GM12892 (cell line): ENCODE data around the gene SNED1.

ENCODE experiments used
- DNase-seq: peaks from one replicate; pipeline ENCODE4 v3.0.0; 2011; ENCODE audit not compliant: insufficient read length
- FAIRE-seq: peaks from 2 replicates; lab custom pipeline; 2011; peaks lifted over from hg19 to GRCh38; lab: Jason Lieb, UNC
- POLR2A ChIP-seq: IDR thresholded peaks from 2 replicates; pipeline ENCODE4 v1.6.1; 2011; ENCODE audit warnings: low read depth, low read length, control low read depth
- POLR2AphosphoS5 ChIP-seq: IDR thresholded peaks from 2 replicates; pipeline ENCODE4 v1.6.1; 2011; ENCODE audit warnings: low read depth, low read length, control low read depth
- TAF1 ChIP-seq: IDR thresholded peaks from 2 replicates; pipeline ENCODE4 v1.6.1; 2011; ENCODE audit warnings: low read depth, mild to moderate bottlenecking, control low read depth, low read length, borderline replicate concordance

Gene SNED1

DNA sequence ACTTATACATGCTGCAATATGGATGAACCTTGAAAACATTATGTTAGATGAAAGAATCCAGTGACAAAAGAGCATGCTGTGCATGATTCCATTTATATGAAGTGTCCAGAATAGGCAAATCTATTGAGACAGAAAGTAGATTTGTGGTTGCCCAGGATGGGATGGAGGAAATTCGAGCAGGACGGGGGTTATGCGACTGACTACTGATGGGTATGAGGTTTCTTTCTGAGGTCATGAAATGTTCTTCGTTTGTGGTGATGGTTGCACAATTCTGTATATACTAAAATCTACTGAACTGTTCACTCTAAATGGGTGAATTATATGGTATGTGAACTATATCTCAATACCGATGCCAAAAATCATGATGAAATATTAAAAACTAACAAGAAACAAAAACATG is 122.6 kb downstream of the SNED1 start:
- FAIRE-seq = no peak
- no peak for TF ChIP-seq POLR2A
- no peak for TF ChIP-seq POLR2AphosphoS5
- no peak for DNase-seq

DNA sequence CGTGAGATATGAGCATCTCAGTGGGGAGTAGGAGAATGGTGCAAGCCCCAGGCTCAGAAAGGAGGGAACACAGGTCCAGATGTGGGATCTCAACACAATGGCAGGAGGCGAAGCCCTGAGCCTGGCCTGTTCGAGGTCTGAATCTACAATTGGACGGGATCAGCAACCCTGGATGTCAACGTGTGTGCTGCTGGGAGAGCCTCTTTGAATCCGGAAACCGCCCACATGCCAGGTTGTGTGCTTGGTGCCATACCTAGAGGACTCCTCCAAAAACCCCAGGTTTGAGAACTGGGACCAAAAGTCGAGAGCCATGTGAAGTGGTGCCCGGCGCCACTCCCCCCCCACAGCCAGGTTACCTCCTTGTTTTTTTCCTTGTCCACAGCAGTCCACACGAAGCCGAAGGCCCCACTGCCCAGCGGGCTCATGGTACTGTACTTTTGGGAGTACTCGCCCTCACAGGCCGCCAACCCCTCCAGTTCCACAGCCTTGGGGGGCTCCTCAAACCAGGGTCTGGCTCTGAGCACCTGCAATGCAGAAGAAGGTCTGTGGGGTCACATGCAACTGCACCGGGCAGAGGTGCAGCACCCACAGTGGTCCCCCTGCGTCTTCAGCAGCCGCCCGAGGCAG is 124.1 kb downstream of the SNED1 start:
- no peak for FAIRE-seq
- no peak for DNase-seq
- TF ChIP-seq POLR2A = no peak
- TF ChIP-seq TAF1 = no peak
- no peak for TF ChIP-seq POLR2AphosphoS5

DNA sequence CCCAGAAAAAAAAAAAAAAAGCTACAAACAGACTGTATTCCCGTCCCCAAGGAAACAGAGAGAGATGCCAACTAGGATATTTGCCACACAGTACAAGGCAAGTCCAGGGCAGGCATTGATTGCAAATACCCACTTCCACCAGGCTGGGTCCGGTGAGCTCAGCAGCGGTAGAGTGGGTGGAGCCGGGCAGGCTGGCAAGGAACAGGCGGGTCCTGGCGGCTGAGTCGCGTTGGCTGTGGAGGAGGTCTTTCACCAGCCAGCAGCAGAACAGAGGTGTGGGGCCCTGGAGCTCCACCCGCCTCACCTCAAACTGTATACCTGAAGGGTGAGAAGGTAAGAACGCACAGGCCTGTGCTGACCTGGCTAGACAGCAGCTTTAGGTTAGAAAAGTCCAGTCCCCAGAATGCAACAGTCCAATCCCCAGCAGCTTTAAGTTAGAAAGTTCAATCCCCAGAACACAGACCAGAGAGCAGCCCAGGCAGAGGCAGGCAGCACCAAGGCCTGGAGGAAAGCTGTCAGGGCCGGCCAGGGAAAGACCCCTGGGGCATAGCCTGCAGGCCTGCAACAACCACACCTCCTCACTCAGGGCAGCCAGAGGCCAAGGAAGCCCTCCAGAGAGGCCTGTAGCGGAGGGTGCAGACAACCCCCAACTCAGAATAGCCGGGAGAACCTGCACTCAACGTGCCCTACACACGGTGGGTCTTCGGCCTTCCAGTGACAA is 125.6 kb downstream of the SNED1 start:
- TF ChIP-seq TAF1 (no peak), POLR2AphosphoS5 (no peak), POLR2A (no peak)
- DNase-seq = no peak
- no peak for FAIRE-seq

- FAIRE-seq = no peak
- TF ChIP-seq POLR2AphosphoS5 = no peak
- no peak for TF ChIP-seq TAF1
- no peak for TF ChIP-seq POLR2A
- DNase-seq = no peak
Measured at GRCh38 chr2:241125626-241126025, 127.2 kb downstream of the SNED1 start.

DNA sequence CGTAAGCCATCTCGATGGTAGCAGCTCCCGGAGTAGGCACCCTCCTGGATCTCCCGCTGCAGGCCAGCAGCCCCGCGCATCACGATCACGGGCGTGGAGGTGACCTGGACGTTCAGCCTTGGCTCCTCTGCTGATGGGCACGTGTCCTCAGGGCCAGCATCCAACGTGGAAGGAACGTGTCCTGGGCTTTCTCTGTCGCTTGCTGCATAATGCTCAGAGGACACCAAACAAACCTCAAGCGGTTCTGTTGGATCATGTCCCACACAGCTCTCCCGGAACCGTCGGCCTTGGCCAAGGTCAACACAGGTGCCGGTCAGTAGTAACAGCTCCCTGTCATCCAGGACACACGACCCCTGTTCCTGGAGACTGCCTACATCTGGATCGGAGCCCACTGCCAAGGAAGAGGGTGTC is 127.8 kb downstream of the SNED1 start:
- FAIRE-seq = no peak

DNA sequence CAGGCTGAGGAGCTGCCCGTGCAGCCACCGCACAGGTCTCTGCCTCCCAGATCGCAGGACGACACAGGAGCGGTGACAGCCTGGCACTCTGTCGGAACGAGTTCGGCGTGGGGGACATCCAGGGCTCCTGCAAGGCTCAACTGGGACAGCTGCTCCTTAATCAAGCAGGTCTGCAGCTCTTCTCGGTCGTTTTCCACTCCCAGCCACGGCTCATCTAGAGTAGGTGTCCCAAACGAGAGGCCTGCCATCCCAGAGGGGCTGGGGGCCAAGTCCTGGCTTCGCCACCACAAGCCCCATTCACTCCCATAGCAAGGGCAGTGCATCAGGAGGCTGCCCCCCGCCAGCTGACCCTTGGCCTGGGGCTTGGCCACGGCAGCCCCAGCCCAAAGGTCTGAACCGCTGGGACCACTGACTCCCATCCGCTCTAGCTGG is 128.4 kb downstream of the SNED1 start:
- FAIRE-seq = no peak

More for the DNA sequence above, 127.8 kb downstream of the SNED1 start:
- DNase-seq = no peak
- TF ChIP-seq POLR2AphosphoS5 (no peak), TAF1 (no peak), POLR2A (no peak)

GRCh38 chr2:241128266-241128665 is 129.8 kb downstream of the SNED1 start:
- DNase-seq (no peak), FAIRE-seq (no peak)
- TF ChIP-seq TAF1 (no peak), POLR2AphosphoS5 (no peak), POLR2A (no peak)

More for the DNA sequence above, 128.4 kb downstream of the SNED1 start:
- no peak for DNase-seq
- TF ChIP-seq POLR2AphosphoS5 (no peak), TAF1 (no peak), POLR2A (no peak)

DNA sequence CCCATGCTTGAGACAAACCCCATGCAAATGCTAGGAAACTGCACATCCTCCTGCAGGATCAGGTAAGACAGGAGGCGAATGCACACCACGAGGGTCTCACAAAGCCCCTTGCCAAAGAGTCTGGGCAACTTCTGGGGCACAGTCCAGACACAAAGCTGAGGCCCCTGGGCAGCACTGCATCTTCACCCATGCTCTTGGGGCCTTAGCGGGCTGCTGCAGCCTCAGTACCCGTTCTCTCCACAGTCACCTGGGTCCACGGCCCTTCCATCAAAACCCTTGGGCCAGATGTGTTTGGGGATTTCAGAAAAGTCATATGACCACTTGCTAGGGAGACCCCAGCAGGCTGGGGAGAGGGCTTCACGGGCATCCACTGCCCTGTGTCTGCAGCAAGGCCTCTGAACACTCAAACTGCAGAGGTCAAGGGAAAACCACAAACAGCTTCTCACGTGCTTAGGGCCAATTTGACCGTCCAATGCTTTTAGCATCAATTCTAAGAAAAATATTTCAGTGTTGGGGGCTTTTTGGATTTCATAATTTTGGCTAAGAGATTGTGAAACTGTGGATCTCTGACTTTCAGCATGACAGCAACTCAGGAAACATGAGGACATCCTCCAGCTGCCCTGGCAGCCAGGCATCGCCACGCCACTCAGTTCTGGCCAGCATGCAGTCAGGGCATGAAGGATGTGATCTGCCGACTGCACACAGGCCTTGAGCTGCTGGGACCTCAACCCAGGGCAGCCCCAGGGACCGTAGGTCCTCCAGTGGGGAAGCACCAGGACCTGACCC is 130.9 kb downstream of the SNED1 start:
- no peak for DNase-seq
- TF ChIP-seq TAF1 = no peak
- peak; percentile 63 for TF ChIP-seq POLR2AphosphoS5
- TF ChIP-seq POLR2A = peak; percentile 50; the same call in 1 of the 2 replicates
- peak; percentile 86 for FAIRE-seq

DNA sequence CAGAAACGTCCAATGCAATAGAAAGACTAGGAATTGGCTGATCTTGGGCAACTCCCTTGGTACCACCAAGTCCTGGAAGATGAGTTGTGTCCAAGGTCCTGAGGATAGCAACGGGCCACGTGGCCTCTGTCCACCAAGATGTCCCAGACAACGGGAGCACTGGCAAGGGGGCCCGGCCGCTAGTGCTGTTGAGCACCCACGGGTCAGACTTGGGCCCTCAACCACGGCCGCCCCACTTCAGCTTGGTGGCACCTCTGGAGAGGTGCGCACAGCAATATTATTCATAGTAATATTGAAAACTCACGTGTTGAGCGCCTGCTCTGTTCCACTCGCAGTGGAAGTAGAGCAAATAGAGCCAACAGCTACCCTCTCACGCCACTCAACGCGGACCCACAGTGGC is 131.9 kb downstream of the SNED1 start:
- TF ChIP-seq POLR2A = no peak
- no peak for TF ChIP-seq POLR2AphosphoS5
- TF ChIP-seq TAF1 = no peak
- FAIRE-seq (no peak), DNase-seq (no peak)

DNA sequence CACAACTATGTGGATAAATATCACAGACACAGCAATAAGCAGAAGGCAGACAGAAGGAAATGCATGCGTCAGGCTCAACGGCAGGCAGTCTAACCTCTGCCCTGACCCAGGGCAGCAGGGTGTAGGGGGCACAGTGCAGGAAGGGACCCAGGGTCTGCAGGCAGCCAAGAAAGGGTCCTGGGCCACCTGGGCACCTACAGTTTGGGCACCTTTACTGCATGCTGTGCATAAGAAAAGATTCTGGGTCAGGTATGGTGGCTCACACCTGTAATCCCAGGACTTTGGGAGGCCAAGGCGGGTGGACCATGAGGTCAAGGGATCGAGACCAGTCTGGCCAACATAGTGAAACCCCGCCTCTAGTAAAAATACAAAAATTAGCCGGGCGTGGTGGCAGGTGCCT is 133.1 kb downstream of the SNED1 start:
- TF ChIP-seq POLR2AphosphoS5 (no peak), POLR2A (no peak), TAF1 (no peak)
- DNase-seq (no peak), FAIRE-seq (no peak)
